Spinal cord (tissue), 10 donors: ENCODE results near the gene ARMCX2. TPM values are rescaled to one million over a fixed set of nuclear protein-coding genes. Genes with fewer than 3 reads are reported as not detected.

Experiments
- DNase-seq, 6 donors: peaks; one replicate each; pipeline versions ENCODE4 v3.0.0 to v3.0.0-alpha.2; 2013 to 2015; ENCODE audit warnings: low spot score in 6 of 6, low read depth in 4 of 6
- H3K27ac ChIP-seq: one replicate; pipeline ENCODE4 v1.5.1; 2013; ENCODE audit warnings: low read depth, low read length, control low read depth
- H3K27me3 ChIP-seq: one replicate; pipeline ENCODE4 v1.6.1; 2013; ENCODE audit warnings: low read length; ENCODE audit not compliant: control insufficient read depth, insufficient read depth
- H3K36me3 ChIP-seq: one replicate; pipeline ENCODE4 v1.6.1; 2013; ENCODE audit warnings: low read length; ENCODE audit not compliant: control insufficient read depth, insufficient read depth
- H3K4me1 ChIP-seq: one replicate; pipeline ENCODE4 v1.6.1; 2013; ENCODE audit warnings: low read length; ENCODE audit not compliant: control insufficient read depth, insufficient read depth
- H3K4me3 ChIP-seq: one replicate; pipeline ENCODE4 v1.5.1; 2013; ENCODE audit warnings: low read depth, low read length, control low read depth
- H3K9me3 ChIP-seq: one replicate; pipeline ENCODE4 v1.6.1; 2013; ENCODE audit warnings: low read length; ENCODE audit not compliant: control insufficient read depth, insufficient read depth
- WGBS: methylation state at CpG from one replicate; pipeline ENCODE4 v1.1.5; 2013; ENCODE audit warnings: missing lambda C conversion rate; ENCODE audit not compliant: insufficient coverage; 5-methylcytosine and 5-hydroxymethylcytosine counted together
- long read RNA-seq, 4 donors: transcript quantifications; one replicate each; lab custom pipeline, GENCODE V29; 2026
- polyA plus RNA-seq, 2 donors: library from polyadenylated mRNA; unstranded; fragments of 120-200 nt; gene quantifications; one replicate each; pipeline ENCODE4 v1.2.1, GENCODE V29; 2013; ENCODE audit not compliant: insufficient read length in 2 of 2
- total RNA-seq, 2 donors: library from RNA; depleted of rRNA in 1 of 2; stranded (reverse); fragments of 120-200 nt in 1 of 2; fragments of >200 nt in 1 of 2; gene quantifications; one replicate each; pipeline versions ENCODE4 v1.2.3 to v1.2.4, GENCODE V29; 2013 to 2014
- donor health status: healthy.

Gene ARMCX2
- total RNA-seq, result 10 to 100 TPM; 67.4 to 77.9 TPM
- polyA plus RNA-seq, result 10 to 100 TPM; 78.1 to 83.8 TPM
- long read RNA-seq, donor 1, transcript ARMCX2-203 (6 exons, 2,674 nt), result major isoform, 5 of 11 reads
- long read RNA-seq, donor 1, partial matches to known transcripts, result 0 of 11 reads
- long read RNA-seq, donor 1, other reads (novel, unspliced or antisense), result 0 of 11 reads
- long read RNA-seq, donor 2, partial matches to known transcripts, result 0 of 1 reads
- long read RNA-seq, donor 2, other reads (novel, unspliced or antisense), result 0 of 1 reads
- long read RNA-seq, donor 3, partial matches to known transcripts, result 0 of 4 reads
- long read RNA-seq, donor 3, other reads (novel, unspliced or antisense), result 0 of 4 reads
- long read RNA-seq, donor 4, partial matches to known transcripts, result 0 of 7 reads
- long read RNA-seq, donor 4, other reads (novel, unspliced or antisense), result 0 of 7 reads

DNA sequence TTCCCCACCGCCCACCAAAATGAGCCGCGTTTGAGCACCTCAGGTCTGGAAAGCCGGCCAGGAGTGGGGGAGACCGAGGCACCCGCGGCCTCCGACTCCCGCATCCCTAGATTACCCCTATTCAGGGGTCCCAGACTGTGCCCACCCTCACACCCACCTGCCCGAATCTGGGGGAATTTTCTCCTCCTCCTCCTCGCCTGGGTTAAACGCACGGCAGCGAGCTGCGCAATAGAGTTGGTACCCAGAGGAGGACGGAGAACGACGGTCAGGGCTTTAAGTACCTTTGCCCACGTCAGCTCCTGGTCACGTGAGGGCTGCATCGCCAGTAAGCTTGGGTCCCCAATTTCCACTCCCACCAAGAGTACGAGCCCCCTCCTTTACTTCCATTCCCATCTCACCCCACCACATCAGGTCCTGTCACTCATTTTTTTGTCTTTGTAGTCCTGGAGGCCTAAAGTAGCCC, at the start of gene ARMCX2:
TSS of gene ARMCX2 (minus strand) at position 250 of the 463 bp plus-strand sequence. CDS start 2,262 bp downstream, outside the sequence.
- WGBS, result 4% methylated on average over 12 of the region's 22 CpGs
- Histone ChIP-seq H3K27ac (peak within 1 kb of the TSS; percentile 85), H3K36me3 (peaks cover 14% of the 10 kb centered on the region), H3K4me1 (peaks cover 21% of the 10 kb centered on the region), H3K27me3 (no peaks in the 10 kb centered on the region), H3K9me3 (no peaks in the 10 kb centered on the region), H3K4me3 (peak within 1 kb of the TSS; percentile 67)
- peak; percentile 13 to 94 (median 54) for DNase-seq

DNA sequence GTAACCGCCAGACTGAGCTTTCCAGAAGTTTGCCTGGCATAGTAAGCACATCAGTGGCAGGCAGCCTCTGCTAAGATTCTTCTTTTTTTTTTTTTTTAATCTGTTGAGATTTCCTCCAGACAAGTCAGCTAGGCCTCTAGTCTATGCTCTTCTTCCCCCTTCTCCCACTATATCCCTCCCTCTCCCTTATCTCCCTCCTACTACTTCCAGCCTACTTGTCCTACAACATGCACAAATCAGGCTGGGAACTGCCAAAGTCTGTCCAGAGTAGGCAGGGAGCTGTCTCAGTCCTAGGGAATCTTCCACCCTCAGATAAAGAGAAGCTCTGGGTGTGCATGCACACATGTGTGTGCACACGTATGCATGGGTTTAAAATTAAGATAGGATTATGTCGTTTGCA, 49.7 kb upstream of the ARMCX2 start:
- H3K36me3 ChIP-seq, result no peaks in the 10 kb centered on the region
- no peaks in the 10 kb centered on the region for H3K9me3 ChIP-seq
- DNase-seq, result no peak
- H3K27ac ChIP-seq, result no peak overlapping the region
- H3K4me1 ChIP-seq, result no peaks in the 10 kb centered on the region
- H3K4me3 ChIP-seq, result no peak overlapping the region
- H3K27me3 ChIP-seq, result no peaks in the 10 kb centered on the region
- WGBS, result 69% methylated on average over 3 of the region's 3 CpGs

DNA sequence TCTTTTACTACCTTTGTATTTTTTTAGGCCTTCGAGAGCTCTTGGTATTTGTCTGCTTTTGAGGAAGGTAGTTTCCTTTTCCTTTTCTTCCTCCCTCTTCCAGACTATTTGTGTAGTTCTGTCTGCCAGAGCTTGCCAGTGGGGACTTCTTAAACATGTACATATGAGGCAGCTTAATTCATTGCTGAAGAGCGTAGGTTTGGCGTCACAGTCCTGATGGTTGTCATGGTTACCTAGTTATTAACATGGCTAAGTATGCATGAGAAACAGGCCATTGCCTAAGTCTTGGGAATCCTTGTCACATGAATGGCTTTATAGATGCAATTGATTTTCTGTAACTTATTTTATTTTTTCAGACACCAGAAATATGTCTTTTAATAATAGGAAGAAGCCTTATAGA, 48.5 kb upstream of the ARMCX2 start:
- H3K36me3 ChIP-seq, result no peaks in the 10 kb centered on the region
- peak in 4 of 6 donors; percentile 6 to 83 (median 38) for DNase-seq
- 40% methylated on average over 1 of the region's 3 CpGs for WGBS
- no peak overlapping the region for H3K4me3 ChIP-seq
- no peaks in the 10 kb centered on the region for H3K27me3 ChIP-seq
- no peaks in the 10 kb centered on the region for H3K9me3 ChIP-seq
- H3K4me1 ChIP-seq, result no peaks in the 10 kb centered on the region
- H3K27ac ChIP-seq, result no peak overlapping the region

DNA sequence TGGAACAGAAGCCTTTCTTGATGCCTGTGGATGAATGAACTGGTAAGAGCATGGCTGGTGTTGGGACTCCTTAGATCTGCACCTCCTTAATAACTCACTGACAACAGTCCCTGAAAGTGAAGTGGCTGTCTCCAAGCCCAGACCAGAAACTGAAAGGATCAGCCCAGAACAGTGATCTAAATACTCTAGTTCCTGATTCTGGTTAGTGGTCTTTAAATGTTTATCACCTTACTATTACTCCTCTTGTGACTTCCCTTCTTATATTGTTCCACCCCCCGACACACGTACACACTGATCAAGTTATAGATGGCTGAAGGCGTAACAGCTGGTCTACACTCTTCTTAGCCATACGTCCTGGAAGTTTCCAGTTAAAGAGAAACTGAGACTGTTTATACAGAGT, 33.8 kb upstream of the ARMCX2 start:
- Histone ChIP-seq H3K9me3 (no peaks in the 10 kb centered on the region), H3K4me3 (no peak overlapping the region), H3K27ac (no peak overlapping the region), H3K27me3 (peaks cover 2% of the 10 kb centered on the region), H3K4me1 (no peaks in the 10 kb centered on the region), H3K36me3 (no peaks in the 10 kb centered on the region)
- no peak for DNase-seq
- WGBS, result no CpG with 5 or more reads among the region's 4 CpGs

GRCh38 chrX:101691835-101692234, 32.2 kb upstream of the ARMCX2 start:
- Histone ChIP-seq H3K4me1 (no peaks in the 10 kb centered on the region), H3K4me3 (no peak overlapping the region), H3K36me3 (no peaks in the 10 kb centered on the region), H3K9me3 (no peaks in the 10 kb centered on the region), H3K27me3 (peaks cover under 1% of the 10 kb centered on the region), H3K27ac (no peak overlapping the region)
- WGBS, result 44% methylated on average over 1 of the region's 1 CpG
- DNase-seq, result no peak

- WGBS, result 48% methylated on average over 2 of the region's 2 CpGs
- DNase-seq, result no peak
- no peak overlapping the region for H3K4me3 ChIP-seq
- no peaks in the 10 kb centered on the region for H3K27me3 ChIP-seq
- no peaks in the 10 kb centered on the region for H3K36me3 ChIP-seq
- no peak overlapping the region for H3K27ac ChIP-seq
- H3K9me3 ChIP-seq, result no peaks in the 10 kb centered on the region
- no peaks in the 10 kb centered on the region for H3K4me1 ChIP-seq
Observed at GRCh38 chrX:101686574-101686973, 26.9 kb upstream of the ARMCX2 start.

DNA sequence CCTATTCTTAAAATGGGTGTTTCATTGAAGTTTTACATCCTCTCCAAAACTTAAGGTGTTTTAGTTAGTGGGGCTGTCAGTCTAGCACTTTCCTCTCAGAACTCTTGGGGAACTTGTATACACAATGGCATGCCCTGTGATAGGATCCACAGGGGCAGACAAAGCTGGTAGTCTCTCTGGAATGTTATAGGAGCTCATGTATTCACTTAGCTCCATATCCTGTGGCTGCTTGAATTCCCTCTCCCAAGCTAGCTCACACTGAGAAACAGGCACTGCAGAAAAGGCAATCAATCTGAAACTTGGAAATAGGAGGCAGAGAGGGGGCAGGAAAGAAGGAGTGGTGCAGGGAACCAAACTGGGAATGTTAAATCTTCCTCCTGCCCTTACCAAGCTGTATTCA, 26.3 kb upstream of the ARMCX2 start:
- Histone ChIP-seq H3K36me3 (no peaks in the 10 kb centered on the region), H3K4me1 (no peaks in the 10 kb centered on the region), H3K9me3 (no peaks in the 10 kb centered on the region), H3K27me3 (no peaks in the 10 kb centered on the region), H3K27ac (no peak overlapping the region), H3K4me3 (no peak overlapping the region)
- peak in 1 of 6 donors; percentile 13 for DNase-seq

DNA sequence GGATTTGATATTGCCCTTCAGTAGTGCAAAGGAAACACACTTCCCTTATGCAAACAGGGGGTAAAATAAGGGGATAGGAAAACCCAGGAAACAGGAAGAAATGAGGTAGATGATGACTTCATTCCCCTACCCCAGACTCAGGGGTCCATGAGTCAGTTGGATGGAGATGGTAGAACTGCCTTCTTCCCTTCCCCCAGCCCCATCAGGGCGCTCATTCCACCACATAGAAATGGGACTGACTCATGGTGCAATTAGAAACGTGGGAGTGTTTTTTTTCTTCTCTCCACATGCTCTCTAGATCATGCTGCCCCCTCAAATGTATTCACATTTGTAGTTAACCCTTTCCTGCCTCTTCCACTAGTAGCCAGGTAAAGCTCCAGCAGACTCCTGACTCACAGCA, 23.1 kb upstream of the ARMCX2 start:
- no peak for DNase-seq
- Histone ChIP-seq H3K36me3 (no peaks in the 10 kb centered on the region), H3K27ac (no peak overlapping the region), H3K4me1 (no peaks in the 10 kb centered on the region), H3K27me3 (no peaks in the 10 kb centered on the region), H3K4me3 (no peak overlapping the region), H3K9me3 (no peaks in the 10 kb centered on the region)
- 20% methylated on average over 1 of the region's 2 CpGs for WGBS

DNA sequence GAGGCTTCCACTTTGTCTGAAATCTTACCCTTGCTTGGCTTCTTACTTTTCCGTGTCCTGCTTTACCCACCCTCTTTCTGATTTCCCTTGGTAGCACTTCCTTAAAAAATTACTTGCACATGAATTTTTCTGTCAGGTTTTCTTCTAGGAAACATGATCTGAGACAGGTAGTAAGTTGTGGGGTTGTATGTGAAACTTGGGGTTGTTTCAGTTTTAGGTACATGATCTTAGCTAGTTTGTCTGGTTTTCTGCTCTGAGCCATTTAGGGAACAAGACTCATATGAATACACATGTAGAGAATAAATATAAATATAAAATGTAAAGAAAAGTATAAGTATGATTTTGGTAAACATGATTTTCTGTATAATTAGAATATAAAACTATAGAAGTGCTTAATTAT, 17.4 kb upstream of the ARMCX2 start:
- Histone ChIP-seq H3K27ac (no peak overlapping the region), H3K36me3 (no peaks in the 10 kb centered on the region), H3K9me3 (no peaks in the 10 kb centered on the region), H3K4me3 (no peak overlapping the region), H3K4me1 (no peaks in the 10 kb centered on the region), H3K27me3 (peaks cover 6% of the 10 kb centered on the region)
- no peak for DNase-seq
- no CpG with 5 or more reads among the region's 1 CpG for WGBS

- Histone ChIP-seq H3K4me3 (no peak overlapping the region), H3K27ac (no peak overlapping the region), H3K27me3 (peaks cover 6% of the 10 kb centered on the region), H3K36me3 (no peaks in the 10 kb centered on the region), H3K9me3 (no peaks in the 10 kb centered on the region), H3K4me1 (no peaks in the 10 kb centered on the region)
- DNase-seq, result no peak
- WGBS, result 49% methylated on average over 3 of the region's 3 CpGs
Observed at GRCh38 chrX:101676571-101676970, 16.9 kb upstream of the ARMCX2 start.
